H9 (cell line): ENCODE data around the gene ALDH1L1. TPM values are rescaled to one million over a fixed set of nuclear protein-coding genes. Genes with fewer than 3 reads are reported as not detected.
A peak's percentile ranks its signal among the peaks of the same experiment; 100 is the strongest.

Source experiments
- DNase-seq: peaks from one replicate; pipeline ENCODE4 v3.0.0-alpha.2; 2017
- H2AFZ ChIP-seq: one replicate; pipeline ENCODE4 v1.6.1; 2013; ENCODE audit warnings: mild to moderate bottlenecking, low read length, control low read depth, moderate library complexity
- H2AK5ac ChIP-seq: 2 replicates; pipeline ENCODE4 v1.6.1; 2013; ENCODE audit warnings: low read length, control low read depth, mixed read lengths; ENCODE audit not compliant: insufficient read length
- H2BK120ac ChIP-seq: one replicate; pipeline ENCODE4 v1.6.1; 2013; ENCODE audit warnings: low read depth, mild to moderate bottlenecking, low read length, control low read depth, inconsistent platforms; ENCODE audit not compliant: poor library complexity, severe bottlenecking
- H2BK12ac ChIP-seq: 2 replicates; pipeline ENCODE4 v1.6.1; 2013; ENCODE audit warnings: low read length, control low read depth, mixed read lengths, low read depth; ENCODE audit not compliant: insufficient read length
- H2BK15ac ChIP-seq: 2 replicates; pipeline ENCODE4 v1.6.1; 2013; ENCODE audit warnings: low read depth, low read length, control low read depth
- H2BK20ac ChIP-seq: one replicate; pipeline ENCODE4 v1.6.1; 2013; ENCODE audit warnings: low read depth, mild to moderate bottlenecking, low read length, control low read depth, inconsistent platforms; ENCODE audit not compliant: poor library complexity, severe bottlenecking
- H2BK5ac ChIP-seq: 2 replicates; pipeline ENCODE4 v1.6.1; 2013; ENCODE audit warnings: low read length, control low read depth, mixed read lengths; ENCODE audit not compliant: insufficient read length
- H3K14ac ChIP-seq: 2 replicates; pipeline ENCODE4 v1.6.1; 2013; ENCODE audit warnings: low read length, control low read depth; ENCODE audit not compliant: insufficient read depth
- H3K18ac ChIP-seq: 2 replicates; pipeline ENCODE4 v1.6.1; 2013; ENCODE audit warnings: low read depth, mild to moderate bottlenecking, mixed read lengths, low read length, control low read depth; ENCODE audit not compliant: insufficient read length
- H3K23ac ChIP-seq: 2 replicates; pipeline ENCODE4 v1.6.1; 2013; ENCODE audit warnings: low read length, control low read depth, mixed read lengths, low read depth; ENCODE audit not compliant: insufficient read length
- H3K23me2 ChIP-seq: 2 replicates; pipeline ENCODE4 v1.6.1; 2013; ENCODE audit warnings: low read depth, mild to moderate bottlenecking, mixed read lengths, low read length, control low read depth; ENCODE audit not compliant: insufficient read length, poor library complexity, severe bottlenecking
- H3K27ac ChIP-seq: 2 replicates; pipeline ENCODE4 v1.5.1; 2013; ENCODE audit warnings: low read length, control low read depth, mixed read lengths, low read depth; ENCODE audit not compliant: insufficient read length
- H3K27me3 ChIP-seq: 2 replicates; pipeline ENCODE4 v1.6.1; 2013; ENCODE audit warnings: low read length, control low read depth, inconsistent platforms; ENCODE audit not compliant: insufficient read depth
- H3K4ac ChIP-seq: 2 replicates; pipeline ENCODE4 v1.6.1; 2013; ENCODE audit warnings: low read depth, mild to moderate bottlenecking, control low read depth, inconsistent platforms, low read length, moderate library complexity
- H3K4me1 ChIP-seq: 2 replicates; pipeline ENCODE4 v1.6.1; 2013; ENCODE audit warnings: low read length, control low read depth, inconsistent platforms; ENCODE audit not compliant: insufficient read depth
- H3K4me2 ChIP-seq: 2 replicates; pipeline ENCODE4 v1.6.1; 2013; ENCODE audit warnings: low read length, control low read depth, mixed read lengths; ENCODE audit not compliant: insufficient read length, insufficient read depth
- H3K56ac ChIP-seq: 2 replicates; pipeline ENCODE4 v1.6.1; 2013; ENCODE audit warnings: low read depth, mild to moderate bottlenecking, mixed read lengths, low read length, control low read depth; ENCODE audit not compliant: insufficient read length
- H3K79me1 ChIP-seq: 2 replicates; pipeline ENCODE4 v1.6.1; 2013; ENCODE audit warnings: low read depth, mild to moderate bottlenecking, moderate library complexity, low read length, control low read depth, inconsistent platforms; ENCODE audit not compliant: insufficient read depth, poor library complexity, severe bottlenecking
- H3K79me2 ChIP-seq: 2 replicates; pipeline ENCODE4 v1.6.1; 2013; ENCODE audit warnings: low read length, control low read depth, inconsistent platforms; ENCODE audit not compliant: insufficient read depth
- H3K9ac ChIP-seq: 2 replicates; pipeline ENCODE4 v1.6.1; 2013; ENCODE audit warnings: low read length, control low read depth, mixed read lengths; ENCODE audit not compliant: insufficient read length; ENCODE audit errors: extremely low read depth
- H3K9me3 ChIP-seq: one replicate; pipeline ENCODE4 v1.6.1; 2013; ENCODE audit warnings: low read depth, low read length, inconsistent platforms; ENCODE audit not compliant: control insufficient read depth
- H3T11ph ChIP-seq: one replicate; pipeline ENCODE4 v1.6.1; 2013; ENCODE audit warnings: mild to moderate bottlenecking, low read length, control low read depth, inconsistent platforms
- H4K20me1 ChIP-seq: one replicate; pipeline ENCODE4 v1.6.1; 2013; ENCODE audit not compliant: control insufficient read depth, insufficient read length, insufficient read depth
- H4K5ac ChIP-seq: 2 replicates; pipeline ENCODE4 v1.6.1; 2013; ENCODE audit warnings: low read depth, mild to moderate bottlenecking, mixed read lengths, low read length, control low read depth; ENCODE audit not compliant: insufficient read length
- H4K8ac ChIP-seq: replicated peaks from 2 replicates; pipeline ENCODE4 v1.6.1; 2013; ENCODE audit warnings: low read length, control low read depth, mixed read lengths, low read depth; ENCODE audit not compliant: insufficient read length
- H4K91ac ChIP-seq: 2 replicates; pipeline ENCODE4 v1.6.1; 2013; ENCODE audit warnings: low read depth, mild to moderate bottlenecking, moderate library complexity, mixed read lengths, low read length, control low read depth; ENCODE audit not compliant: insufficient read length
- H3K27ac Mint-ChIP-seq, 3 experiments: 2 replicates in 2 of 3; 3 replicates in 1 of 3; pipeline ENCODE4 v1.8.0; 2020 to 2021; ENCODE audit warnings: mixed read lengths in 3 of 3, mild to moderate bottlenecking in 1 of 3, moderate library complexity in 1 of 3
- H3K27me3 Mint-ChIP-seq: 2 replicates; pipeline ENCODE4 v1.8.0; 2021; ENCODE audit warnings: low read depth, mild to moderate bottlenecking, moderate library complexity, mixed read lengths
- H3K36me3 Mint-ChIP-seq, 3 experiments: 2 replicates in 2 of 3; 3 replicates in 1 of 3; pipeline ENCODE4 v1.8.0; 2020 to 2021; ENCODE audit warnings: low read depth in 3 of 3, mixed read lengths in 3 of 3; ENCODE audit not compliant: insufficient read depth in 1 of 3
- H3K4me1 Mint-ChIP-seq, 2 experiments: 2 replicates each; pipeline ENCODE4 v1.8.0; 2020; ENCODE audit warnings: mixed read lengths in 2 of 2
- H3K4me3 Mint-ChIP-seq, 2 experiments: 2 replicates in 1 of 2; 3 replicates in 1 of 2; pipeline ENCODE4 v1.8.0; 2020 to 2021; ENCODE audit warnings: mild to moderate bottlenecking in 2 of 2, mixed read lengths in 2 of 2, moderate library complexity in 1 of 2
- H3K9me3 Mint-ChIP-seq, 2 experiments: 2 replicates in 1 of 2; 3 replicates in 1 of 2; pipeline ENCODE4 v1.8.0; 2020; ENCODE audit warnings: mild to moderate bottlenecking in 2 of 2, mixed read lengths in 2 of 2, moderate library complexity in 1 of 2
- CTCF ChIP-seq: fragments of 200-600 bp; sonication (generic); conservative IDR thresholded peaks from 3 replicates; pipeline ENCODE4 v1.8.0; 2021; ENCODE audit warnings: antibody characterized with exemption, mild to moderate bottlenecking
- WGBS: extraction: QIAGEN DNeasy Blood & Tissue Kit; methylation state at CpG from one replicate; pipeline ENCODE4 v1.1.7; 2013; ENCODE audit warnings: missing lambda C conversion rate, low lambda C conversion rate, mixed read lengths; ENCODE audit not compliant: insufficient read length; ENCODE audit errors: extremely low coverage; 5-methylcytosine and 5-hydroxymethylcytosine counted together
- total RNA-seq: library from RNA; stranded (reverse); gene quantifications from 2 replicates; pipeline ENCODE4 v1.2.1, GENCODE V29; 2021

Gene ALDH1L1
- total RNA-seq, 1 experiment from 2014 or later = 0.90 TPM

GRCh38 chr3:126134219-126134975, 46.0 kb downstream of the ALDH1L1 start:
- Histone ChIP-seq H2BK12ac (no peak overlapping the region), H4K91ac (no peak overlapping the region), H3K4me1 (peaks cover 3% of the 10 kb centered on the region; the same call in 1 of the 2 replicates), H4K8ac (no peak overlapping the region), H3K56ac (no peak overlapping the region), H3K9me3 (no peaks in the 10 kb centered on the region), H3K23me2 (no peaks in the 10 kb centered on the region), H3K27me3 (no peaks in the 10 kb centered on the region), H3K79me1 (no peaks in the 10 kb centered on the region), H3K27ac (no peak overlapping the region), H3K79me2 (no peaks in the 10 kb centered on the region), H3K4ac (no peak overlapping the region), H3K18ac (no peak overlapping the region), H2BK5ac (no peak overlapping the region), H2BK15ac (no peak overlapping the region), H3K4me2 (no peak overlapping the region), H3K23ac (no peak overlapping the region), H2BK120ac (no peak overlapping the region), H2AK5ac (no peak overlapping the region), H2AFZ (no peak overlapping the region), H2BK20ac (no peak overlapping the region), H3T11ph (no peak overlapping the region), H4K5ac (no peak overlapping the region), H3K9ac (no peak overlapping the region), H4K20me1 (peaks cover 2% of the 10 kb centered on the region), H3K14ac (no peak overlapping the region)
- peak; percentile 79 for DNase-seq
- Mint-ChIP-seq H3K9me3 (peaks cover 0 to 3% of the 10 kb centered on the region in 2 experiments; a peak in 2 of 5 replicates), H3K4me3 (no peak overlapping the region; a peak in 1 of 5 replicates), H3K27me3 (peaks cover 30% of the 10 kb centered on the region), H3K4me1 (peaks cover 17% of the 10 kb centered on the region in 2 experiments), H3K36me3 (no peaks in the 10 kb centered on the region), H3K27ac (no peak overlapping the region)
- no CpG with 5 or more reads among the region's 23 CpGs for WGBS
- TF ChIP-seq CTCF = peak; percentile 89
